Activated CD4-positive, alpha-beta T cell treated with anti-CD3 and anti-CD28 coated beads, Interleukin-2, amount 50 U/mL, for 16 hours (primary cell): ENCODE measurements around the gene SLC43A2.

ENCODE experiments used
- DNase-seq: peaks from one replicate; pipeline ENCODE4 v3.0.0-alpha.2; 2020

The SLC43A2 gene

GRCh38 chr17:1621273-1621954 lies 7.2 kb downstream of the SLC43A2 start:
- DNase-seq = no peak

- no peak for DNase-seq
These were observed 8.1 kb downstream of the SLC43A2 start for GRCh38 chr17:1620486-1620885.

- no peak for DNase-seq
These were observed 10.9 kb downstream of the SLC43A2 start for GRCh38 chr17:1617620-1618174.

- no peak for DNase-seq
These were observed 12.5 kb downstream of the SLC43A2 start for GRCh38 chr17:1616101-1616500.

- no peak for DNase-seq
These were observed 16.2 kb downstream of the SLC43A2 start for GRCh38 chr17:1612400-1612799.

GRCh38 chr17:1611715-1612114 lies 16.9 kb downstream of the SLC43A2 start:
- no peak for DNase-seq

- DNase-seq = no peak
These were observed 20.0 kb downstream of the SLC43A2 start for GRCh38 chr17:1608676-1609075.

- DNase-seq = no peak
These were observed 20.7 kb downstream of the SLC43A2 start for GRCh38 chr17:1607971-1608320.

- DNase-seq = no peak
These were observed 22.2 kb downstream of the SLC43A2 start for GRCh38 chr17:1606352-1606985.

- no peak for DNase-seq
These were observed 22.8 kb downstream of the SLC43A2 start for GRCh38 chr17:1605681-1606351.

GRCh38 chr17:1604831-1605528 lies 23.7 kb downstream of the SLC43A2 start:
- no peak for DNase-seq

- no peak for DNase-seq
These were observed 27.1 kb downstream of the SLC43A2 start for GRCh38 chr17:1601571-1601970.

- no peak for DNase-seq
These were observed 30.1 kb downstream of the SLC43A2 start for GRCh38 chr17:1598399-1599095.

GRCh38 chr17:1597861-1598342 lies 30.7 kb downstream of the SLC43A2 start:
- DNase-seq = no peak

- DNase-seq = no peak
These were observed 35.1 kb downstream of the SLC43A2 start for GRCh38 chr17:1593630-1593931.

- DNase-seq = no peak
These were observed 35.6 kb downstream of the SLC43A2 start for GRCh38 chr17:1592751-1593629.

- DNase-seq = no peak
These were observed 37.1 kb downstream of the SLC43A2 start for GRCh38 chr17:1591474-1592090.

GRCh38 chr17:1590747-1591473 lies 37.7 kb downstream of the SLC43A2 start:
- no peak for DNase-seq

- peak; percentile 6 for DNase-seq
These were observed 38.4 kb downstream of the SLC43A2 start for GRCh38 chr17:1590029-1590746.
